Measurements from ENCODE around the gene CLIP1. TPM values are rescaled to one million over a fixed set of nuclear protein-coding genes. Genes with fewer than 3 reads are reported as not detected.

Gene CLIP1
- polyA plus RNA-seq, 1 donor (not counting 4 experiments of a cell fraction or from before 2014, with no cell fraction given), result 54.0 TPM

DNA sequence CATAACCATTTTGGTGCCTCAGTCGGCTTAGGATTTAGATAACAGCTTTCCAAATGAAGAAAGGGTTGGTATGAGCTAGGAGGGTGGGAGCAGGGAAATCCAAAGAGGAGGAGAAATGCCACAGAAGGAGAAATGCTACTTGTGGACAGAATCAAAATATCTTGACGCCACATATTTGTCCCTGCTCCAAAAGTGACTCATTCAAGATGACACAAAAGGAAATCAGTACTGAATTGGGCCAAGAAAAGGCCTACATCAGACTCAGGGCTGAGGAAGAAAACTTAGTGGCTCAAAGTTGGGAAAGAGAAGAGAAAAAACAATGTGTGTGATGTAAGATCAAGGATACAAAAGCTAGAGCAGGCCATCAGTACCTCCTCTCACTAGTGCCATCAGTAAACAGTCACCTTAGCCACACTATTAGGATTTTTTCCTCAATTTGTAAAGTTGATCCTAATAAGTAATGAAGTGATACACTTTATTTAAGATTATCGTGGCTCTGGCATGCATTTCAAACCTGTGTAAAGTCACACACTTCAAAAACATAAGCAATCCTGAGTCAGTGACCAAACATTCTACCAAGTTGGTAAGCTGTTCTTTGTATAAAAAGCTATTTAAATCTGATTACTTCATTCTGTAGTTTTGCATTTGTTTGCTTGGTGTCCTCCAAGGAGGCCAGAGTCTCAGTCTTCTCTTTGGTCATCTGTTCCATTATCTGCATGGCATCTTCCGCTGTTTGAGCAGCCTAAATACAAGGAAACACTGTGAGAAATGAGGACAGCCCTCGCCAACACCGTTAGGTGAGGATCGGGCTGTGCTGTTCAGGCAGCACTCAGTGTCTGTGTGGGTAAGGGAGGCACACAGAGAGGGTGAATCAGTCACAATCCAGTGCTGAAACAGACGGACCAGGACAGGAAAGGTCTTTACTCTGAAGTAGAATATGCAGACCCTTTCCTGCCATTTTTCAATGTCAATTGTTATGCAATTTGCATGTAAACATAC, 103.6 kb downstream of the CLIP1 start:
- peaks cover 2% of the 10 kb centered on the region for H4K20me1 ChIP-seq (ENCODE audit: control insufficient read depth, extremely low read depth, insufficient read depth, low read length)
- H3K9ac ChIP-seq (ENCODE audit: control insufficient read depth, extremely low read depth, insufficient read depth, low read length), result no peak overlapping the region
- H2AFZ ChIP-seq (ENCODE audit: control insufficient read depth, low read length), result no peak overlapping the region
- H3K4me1 ChIP-seq (ENCODE audit: control insufficient read depth, extremely low read depth, insufficient read depth, low read length), result no peaks in the 10 kb centered on the region
- no peak overlapping the region for H3K27ac ChIP-seq (ENCODE audit: control insufficient read depth, insufficient read depth, low read length)
- FAIRE-seq (no peak), DNase-seq (ENCODE audit: low read depth, low spot score) (no peak)
- no peak overlapping the region for H3K4me3 ChIP-seq (ENCODE audit: control insufficient read depth in 2 of 3, extremely low read depth in 1 of 3, insufficient read depth in 2 of 3, low read depth in 1 of 3, low read length in 3 of 3)
- TF ChIP-seq, protein P1, sequence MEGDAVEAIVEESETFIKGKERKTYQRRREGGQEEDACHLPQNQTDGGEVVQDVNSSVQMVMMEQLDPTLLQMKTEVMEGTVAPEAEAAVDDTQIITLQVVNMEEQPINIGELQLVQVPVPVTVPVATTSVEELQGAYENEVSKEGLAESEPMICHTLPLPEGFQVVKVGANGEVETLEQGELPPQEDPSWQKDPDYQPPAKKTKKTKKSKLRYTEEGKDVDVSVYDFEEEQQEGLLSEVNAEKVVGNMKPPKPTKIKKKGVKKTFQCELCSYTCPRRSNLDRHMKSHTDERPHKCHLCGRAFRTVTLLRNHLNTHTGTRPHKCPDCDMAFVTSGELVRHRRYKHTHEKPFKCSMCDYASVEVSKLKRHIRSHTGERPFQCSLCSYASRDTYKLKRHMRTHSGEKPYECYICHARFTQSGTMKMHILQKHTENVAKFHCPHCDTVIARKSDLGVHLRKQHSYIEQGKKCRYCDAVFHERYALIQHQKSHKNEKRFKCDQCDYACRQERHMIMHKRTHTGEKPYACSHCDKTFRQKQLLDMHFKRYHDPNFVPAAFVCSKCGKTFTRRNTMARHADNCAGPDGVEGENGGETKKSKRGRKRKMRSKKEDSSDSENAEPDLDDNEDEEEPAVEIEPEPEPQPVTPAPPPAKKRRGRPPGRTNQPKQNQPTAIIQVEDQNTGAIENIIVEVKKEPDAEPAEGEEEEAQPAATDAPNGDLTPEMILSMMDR (optimal IDR thresholded peaks at IDR 0.05 in 1 of 3, IDR thresholded peaks at IDR 0.05 in 1 of 3, conservative IDR thresholded peaks at IDR 0.05 in 1 of 3; ENCODE audit: extremely low read depth in 1 of 3, insufficient read depth in 2 of 3, low read length in 3 of 3), result no peak
- no peak for TF ChIP-seq EZH2 (IDR thresholded peaks at IDR 0.05; ENCODE audit: low read length)
- no peak overlapping the region for H3K4me2 ChIP-seq (ENCODE audit: control insufficient read depth, extremely low read depth, insufficient read depth, low read depth, low read length)
- peaks cover 27 to 28% of the 10 kb centered on the region in 2 experiments for H3K36me3 ChIP-seq (ENCODE audit: control insufficient read depth in 2 of 2, extremely low read depth in 1 of 2, insufficient read depth in 2 of 2, low read length in 2 of 2)
- dilution Hi-C loops (cut with MboI; ENCODE audit: extremely low pct_ligation_motif_present, low sequenced_read_pairs), result no loop called here
- H3K9me3 ChIP-seq (ENCODE audit: control insufficient read depth, low read depth, low read length), result no peaks in the 10 kb centered on the region
- H3K27me3 ChIP-seq (ENCODE audit: control insufficient read depth, extremely low read depth, insufficient read depth, low read length), result no peaks in the 10 kb centered on the region
- peaks cover 2% of the 10 kb centered on the region for H3K9me1 ChIP-seq (ENCODE audit: control insufficient read depth, extremely low read depth, insufficient read depth, low read length)
- no peaks in the 10 kb centered on the region for H3K79me2 ChIP-seq (ENCODE audit: control insufficient read depth, insufficient read depth, low read length)

DNA sequence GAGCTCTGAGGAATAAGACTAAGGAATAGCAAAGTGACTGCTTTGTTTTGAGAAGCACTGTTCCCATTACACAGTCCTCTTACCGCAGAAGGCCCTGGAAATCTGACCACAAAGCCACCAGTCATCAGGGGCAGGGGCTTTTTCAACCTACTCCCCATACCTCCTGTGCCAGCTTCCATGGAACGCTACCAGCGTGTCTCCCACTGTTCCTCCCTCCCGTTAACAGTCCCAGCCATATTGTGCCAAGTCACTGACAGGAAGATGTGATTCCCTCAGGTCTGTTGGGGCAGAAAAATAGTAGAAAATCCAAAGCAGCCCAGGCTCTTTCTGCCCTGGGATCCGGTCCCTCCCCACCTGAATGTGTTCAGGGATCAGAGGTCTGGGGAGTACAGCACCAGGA, 109.5 kb downstream of the CLIP1 start:
- no peaks in the 10 kb centered on the region for H3K4me1 ChIP-seq (ENCODE audit: control insufficient read depth, extremely low read depth, insufficient read depth, low read length)
- no peak overlapping the region for H3K27ac ChIP-seq (ENCODE audit: control insufficient read depth, insufficient read depth, low read length)
- no peak overlapping the region for H3K4me3 ChIP-seq (ENCODE audit: control insufficient read depth in 2 of 3, extremely low read depth in 1 of 3, insufficient read depth in 2 of 3, low read depth in 1 of 3, low read length in 3 of 3)
- peaks cover 20% of the 10 kb centered on the region in 2 experiments for H3K36me3 ChIP-seq (ENCODE audit: control insufficient read depth in 2 of 2, extremely low read depth in 1 of 2, insufficient read depth in 2 of 2, low read length in 2 of 2)
- FAIRE-seq, result no peak
- dilution Hi-C loops (cut with MboI; ENCODE audit: extremely low pct_ligation_motif_present, low sequenced_read_pairs), result no loop called here
- no peaks in the 10 kb centered on the region for H3K79me2 ChIP-seq (ENCODE audit: control insufficient read depth, insufficient read depth, low read length)
- H3K9me3 ChIP-seq (ENCODE audit: control insufficient read depth, low read depth, low read length), result no peaks in the 10 kb centered on the region
- no peak overlapping the region for H2AFZ ChIP-seq (ENCODE audit: control insufficient read depth, low read length)
- no peaks in the 10 kb centered on the region for H3K27me3 ChIP-seq (ENCODE audit: control insufficient read depth, extremely low read depth, insufficient read depth, low read length)
- H3K9ac ChIP-seq (ENCODE audit: control insufficient read depth, extremely low read depth, insufficient read depth, low read length), result no peak overlapping the region
- no peak for DNase-seq (ENCODE audit: low read depth, low spot score)
- no peak for TF ChIP-seq EZH2 (IDR thresholded peaks at IDR 0.05; ENCODE audit: low read length)
- TF ChIP-seq, protein P1 (optimal IDR thresholded peaks at IDR 0.05 in 1 of 3, IDR thresholded peaks at IDR 0.05 in 1 of 3, conservative IDR thresholded peaks at IDR 0.05 in 1 of 3; ENCODE audit: extremely low read depth in 1 of 3, insufficient read depth in 2 of 3, low read length in 3 of 3), result no peak
- no peaks in the 10 kb centered on the region for H4K20me1 ChIP-seq (ENCODE audit: control insufficient read depth, extremely low read depth, insufficient read depth, low read length)
- H3K4me2 ChIP-seq (ENCODE audit: control insufficient read depth, extremely low read depth, insufficient read depth, low read depth, low read length), result no peak overlapping the region
- H3K9me1 ChIP-seq (ENCODE audit: control insufficient read depth, extremely low read depth, insufficient read depth, low read length), result no peaks in the 10 kb centered on the region
